Neural progenitor cell (in vitro differentiated cells): ENCODE data around the gene SMPD3. TPM values are rescaled to one million over a fixed set of nuclear protein-coding genes. Genes with fewer than 3 reads are reported as not detected.

Experiments
- DNase-seq: peaks from one replicate; pipeline ENCODE4 v3.0.0-alpha.2; 2016; ENCODE audit warnings: low spot score
- H2AFZ ChIP-seq: fragments of 200-600 bp; sonication (generic); replicated peaks from 2 replicates; pipeline ENCODE4 v1.6.1; 2016; ENCODE audit warnings: antibody characterized with exemption
- H3F3A ChIP-seq: fragments of 200-600 bp; sonication (generic); 2 replicates; pipeline ENCODE4 v1.6.1; 2016; ENCODE audit warnings: antibody characterized with exemption, low read depth
- H3K27ac ChIP-seq: fragments of 200-600 bp; sonication (generic); 2 replicates; pipeline ENCODE4 v1.5.1; 2016; ENCODE audit warnings: mild to moderate bottlenecking
- H3K27me3 ChIP-seq: fragments of 200-600 bp; sonication (generic); 2 replicates; pipeline ENCODE4 v1.6.1; 2016; ENCODE audit warnings: mild to moderate bottlenecking, moderate library complexity
- H3K36me3 ChIP-seq: fragments of 200-600 bp; sonication (generic); 2 replicates; pipeline ENCODE4 v1.5.1; 2016
- H3K4me1 ChIP-seq: fragments of 200-600 bp; sonication (generic); 2 replicates; pipeline ENCODE4 v1.6.1; 2016; ENCODE audit warnings: mixed run types
- H3K4me2 ChIP-seq: fragments of 200-600 bp; sonication (generic); 2 replicates; pipeline ENCODE4 v1.6.1; 2016
- H3K4me3 ChIP-seq: fragments of 200-600 bp; sonication (generic); 2 replicates; pipeline ENCODE4 v1.5.1; 2016
- H3K79me2 ChIP-seq: fragments of 200-600 bp; sonication (generic); 2 replicates; pipeline ENCODE4 v1.6.1; 2016; ENCODE audit warnings: low read depth
- H3K9ac ChIP-seq: fragments of 200-600 bp; sonication (generic); 2 replicates; pipeline ENCODE4 v1.6.1; 2016
- H3K9me3 ChIP-seq: fragments of 200-600 bp; sonication (generic); 2 replicates; pipeline ENCODE4 v1.5.1; 2016; ENCODE audit warnings: low read depth
- H4K20me1 ChIP-seq: fragments of 200-600 bp; sonication (generic); 2 replicates; pipeline ENCODE4 v1.6.1; 2016; ENCODE audit warnings: low read depth
- H3K27ac Mint-ChIP-seq: 3 replicates; pipeline ENCODE4 v1.8.0; 2021; ENCODE audit warnings: mixed read lengths
- H3K27me3 Mint-ChIP-seq: 2 replicates; pipeline ENCODE4 v1.8.0; 2022; ENCODE audit warnings: low read depth, mild to moderate bottlenecking, inconsistent platforms, moderate library complexity, mixed read lengths; ENCODE audit not compliant: insufficient read depth
- H3K36me3 Mint-ChIP-seq: 3 replicates; pipeline ENCODE4 v1.8.0; 2021; ENCODE audit warnings: mixed read lengths
- H3K4me1 Mint-ChIP-seq: 3 replicates; pipeline ENCODE4 v1.8.0; 2021; ENCODE audit warnings: mixed read lengths
- H3K4me3 Mint-ChIP-seq: 3 replicates; pipeline ENCODE4 v1.8.0; 2021; ENCODE audit warnings: mild to moderate bottlenecking, moderate library complexity, mixed read lengths
- H3K9me3 Mint-ChIP-seq: 3 replicates; pipeline ENCODE4 v1.8.0; 2020; ENCODE audit warnings: mixed read lengths
- EZH2 ChIP-seq: fragments of 200-600 bp; sonication (generic); IDR thresholded peaks from 2 replicates; pipeline ENCODE4 v1.6.1; 2017; ENCODE audit warnings: antibody characterized with exemption, mild to moderate bottlenecking, moderate library complexity
- EZH2phosphoT487 ChIP-seq: fragments of 200-600 bp; sonication (generic); IDR thresholded peaks from 2 replicates; pipeline ENCODE4 v1.6.1; 2017; ENCODE audit warnings: antibody characterized with exemption
- total RNA-seq: library from RNA; depleted of rRNA; stranded (reverse); fragments of >200 nt; gene quantifications from 2 replicates; pipeline ENCODE4 v1.2.3, GENCODE V29; 2015; ENCODE audit warnings: low replicate concordance
- TF ChIP-seq, protein P1 (sequence below): fragments of 200-600 bp; sonication (generic); IDR thresholded peaks from 2 replicates; pipeline ENCODE4 v1.5.1; 2017; ENCODE audit warnings: antibody characterized with exemption, mild to moderate bottlenecking

Gene SMPD3
- total RNA-seq, 1 donor from 2014 or later: not detected

GRCh38 chr16:68346892-68347480, 101.3 kb downstream of the SMPD3 start:
- Histone ChIP-seq H3K9ac (no peak overlapping the region), H4K20me1 (no peaks in the 10 kb centered on the region), H3K4me1 (no peaks in the 10 kb centered on the region), H3K4me3 (no peak overlapping the region), H3K79me2 (no peaks in the 10 kb centered on the region), H3K27ac (no peak overlapping the region), H3K27me3 (no peaks in the 10 kb centered on the region), H3K4me2 (no peak overlapping the region), H2AFZ (no peak overlapping the region), H3K9me3 (no peaks in the 10 kb centered on the region), H3K36me3 (no peaks in the 10 kb centered on the region), H3F3A (no peaks in the 10 kb centered on the region)
- H3K4me1 Mint-ChIP-seq: peaks cover 18% of the 10 kb centered on the region
- H3K9me3 Mint-ChIP-seq: no peaks in the 10 kb centered on the region
- no peak for DNase-seq
- H3K27me3 Mint-ChIP-seq: no peaks in the 10 kb centered on the region
- no peak overlapping the region for H3K27ac Mint-ChIP-seq
- H3K4me3 Mint-ChIP-seq: no peak overlapping the region
- H3K36me3 Mint-ChIP-seq: peaks cover 26% of the 10 kb centered on the region
- TF ChIP-seq, protein P1, sequence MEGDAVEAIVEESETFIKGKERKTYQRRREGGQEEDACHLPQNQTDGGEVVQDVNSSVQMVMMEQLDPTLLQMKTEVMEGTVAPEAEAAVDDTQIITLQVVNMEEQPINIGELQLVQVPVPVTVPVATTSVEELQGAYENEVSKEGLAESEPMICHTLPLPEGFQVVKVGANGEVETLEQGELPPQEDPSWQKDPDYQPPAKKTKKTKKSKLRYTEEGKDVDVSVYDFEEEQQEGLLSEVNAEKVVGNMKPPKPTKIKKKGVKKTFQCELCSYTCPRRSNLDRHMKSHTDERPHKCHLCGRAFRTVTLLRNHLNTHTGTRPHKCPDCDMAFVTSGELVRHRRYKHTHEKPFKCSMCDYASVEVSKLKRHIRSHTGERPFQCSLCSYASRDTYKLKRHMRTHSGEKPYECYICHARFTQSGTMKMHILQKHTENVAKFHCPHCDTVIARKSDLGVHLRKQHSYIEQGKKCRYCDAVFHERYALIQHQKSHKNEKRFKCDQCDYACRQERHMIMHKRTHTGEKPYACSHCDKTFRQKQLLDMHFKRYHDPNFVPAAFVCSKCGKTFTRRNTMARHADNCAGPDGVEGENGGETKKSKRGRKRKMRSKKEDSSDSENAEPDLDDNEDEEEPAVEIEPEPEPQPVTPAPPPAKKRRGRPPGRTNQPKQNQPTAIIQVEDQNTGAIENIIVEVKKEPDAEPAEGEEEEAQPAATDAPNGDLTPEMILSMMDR: no peak
- TF ChIP-seq EZH2phosphoT487 (no peak), EZH2 (no peak)

DNA sequence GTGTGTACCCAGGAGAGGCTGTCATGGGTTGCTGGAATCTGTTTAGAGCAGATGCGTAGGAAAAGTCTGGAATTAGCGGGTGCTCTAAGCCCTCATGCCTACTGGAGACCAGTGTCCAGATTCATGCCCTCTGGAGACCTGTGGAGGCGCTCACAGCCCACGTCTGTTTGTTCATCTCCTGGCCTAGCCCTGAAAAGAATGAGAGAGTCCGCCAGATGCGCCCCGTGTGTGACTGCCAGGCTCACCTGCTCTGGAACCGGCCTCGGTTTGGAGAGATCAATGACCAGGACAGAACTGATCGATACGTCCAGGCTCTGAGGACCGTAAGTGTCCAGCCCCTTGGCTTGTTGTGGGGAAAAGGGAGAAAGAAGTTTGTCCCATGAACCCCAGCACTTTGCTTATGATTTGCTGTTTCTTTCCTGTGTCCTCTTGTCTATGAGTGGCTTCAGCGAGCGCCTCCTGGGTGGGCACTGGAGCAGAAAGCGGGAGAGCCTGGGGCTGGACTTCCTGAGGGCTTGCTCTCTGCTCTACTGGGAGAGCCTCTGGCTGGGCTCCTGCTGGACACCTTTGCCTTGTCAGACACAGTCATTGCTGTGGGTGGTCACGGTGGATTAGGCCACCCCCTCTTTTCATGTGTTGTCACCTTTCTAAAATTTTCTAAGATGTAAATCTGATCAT, 102.2 kb downstream of the SMPD3 start:
- DNase-seq: no peak
- no peaks in the 10 kb centered on the region for H3K27me3 ChIP-seq
- H3K79me2 ChIP-seq: no peaks in the 10 kb centered on the region
- no peaks in the 10 kb centered on the region for H3K9me3 ChIP-seq
- no peaks in the 10 kb centered on the region for H4K20me1 ChIP-seq
- TF ChIP-seq EZH2phosphoT487: no peak
- no peak for TF ChIP-seq EZH2
- TF ChIP-seq, protein P1: no peak
- H3K4me3 ChIP-seq: no peak overlapping the region
- H3K36me3 ChIP-seq: no peaks in the 10 kb centered on the region
- Mint-ChIP-seq H3K36me3 (peaks cover 28% of the 10 kb centered on the region), H3K27ac (no peak overlapping the region), H3K9me3 (no peaks in the 10 kb centered on the region), H3K4me3 (no peak overlapping the region), H3K4me1 (peaks cover 18% of the 10 kb centered on the region), H3K27me3 (no peaks in the 10 kb centered on the region)
- H3F3A ChIP-seq: no peaks in the 10 kb centered on the region
- H2AFZ ChIP-seq: no peak overlapping the region
- H3K4me1 ChIP-seq: no peaks in the 10 kb centered on the region
- H3K9ac ChIP-seq: no peak overlapping the region
- no peak overlapping the region for H3K4me2 ChIP-seq
- no peak overlapping the region for H3K27ac ChIP-seq

DNA sequence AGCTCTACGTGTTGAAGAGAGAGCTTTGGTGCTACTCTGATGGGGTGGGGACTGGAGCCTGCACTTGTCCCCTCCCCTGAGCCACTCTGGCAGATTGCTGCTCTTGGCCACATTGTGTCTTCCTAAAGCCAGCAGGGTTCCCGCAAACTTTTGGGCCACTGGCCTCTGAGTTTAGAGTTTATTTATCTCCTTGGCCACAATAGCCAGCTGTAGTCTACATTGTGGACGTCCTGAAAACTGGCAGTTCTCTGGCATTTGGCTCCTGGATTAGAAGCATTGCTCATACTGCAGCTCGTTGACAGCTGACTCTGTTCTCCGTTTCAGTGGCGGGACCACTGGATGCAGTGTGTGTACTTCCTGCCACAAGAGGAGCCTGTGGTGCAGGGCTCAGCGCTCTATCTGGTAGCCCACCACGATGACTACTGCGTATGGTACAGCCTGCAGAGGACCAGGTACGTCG, 102.9 kb downstream of the SMPD3 start:
- no peak overlapping the region for H3K27ac Mint-ChIP-seq
- Histone ChIP-seq H3K36me3 (no peaks in the 10 kb centered on the region), H3K27me3 (no peaks in the 10 kb centered on the region), H3K4me2 (no peak overlapping the region), H3K27ac (no peak overlapping the region), H2AFZ (no peak overlapping the region), H3K4me1 (no peaks in the 10 kb centered on the region), H4K20me1 (no peaks in the 10 kb centered on the region), H3K9me3 (no peaks in the 10 kb centered on the region), H3K9ac (no peak overlapping the region), H3K79me2 (no peaks in the 10 kb centered on the region), H3F3A (no peaks in the 10 kb centered on the region), H3K4me3 (no peak overlapping the region)
- TF ChIP-seq, protein P1: no peak
- TF ChIP-seq EZH2phosphoT487 (no peak), EZH2 (no peak)
- no peaks in the 10 kb centered on the region for H3K27me3 Mint-ChIP-seq
- no peaks in the 10 kb centered on the region for H3K9me3 Mint-ChIP-seq
- no peak overlapping the region for H3K4me3 Mint-ChIP-seq
- DNase-seq: no peak
- H3K4me1 Mint-ChIP-seq: peaks cover 18% of the 10 kb centered on the region
- H3K36me3 Mint-ChIP-seq: peaks cover 35% of the 10 kb centered on the region
